Epithelial cell of proximal tubule (primary cell): Measurements from ENCODE around the gene GNG10. TPM values are rescaled to one million over a fixed set of nuclear protein-coding genes. Genes with fewer than 3 reads are reported as not detected.
A peak's percentile ranks its signal among the peaks of the same experiment; 100 is the strongest.

Experiments
- DNase-seq: peaks from one replicate; pipeline ENCODE4 v3.0.0-alpha.2; 2011; ENCODE audit warnings: low read depth
- H3K4me3 ChIP-seq: 2 replicates; pipeline ENCODE4 v1.5.1; 2011; ENCODE audit warnings: low read depth, mild to moderate bottlenecking, low read length
- CTCF ChIP-seq: conservative IDR thresholded peaks from 2 replicates; pipeline ENCODE4 v1.5.1; 2012; ENCODE audit warnings: low read depth, mild to moderate bottlenecking, low read length
- total RNA-seq: library from RNA; depleted of rRNA; stranded (reverse); fragments of >200 nt; gene quantifications from 2 replicates; pipeline ENCODE4 v1.2.3, GENCODE V29; 2015

GNG10 gene
- total RNA-seq, 1 donor from 2014 or later = 74.3 TPM

- DNase-seq = no peak
- H3K4me3 ChIP-seq = no peak overlapping the region
- no peak for TF ChIP-seq CTCF
These were observed 33.0 kb upstream of the GNG10 start for GRCh38 chr9:111628411-111628810.

DNA sequence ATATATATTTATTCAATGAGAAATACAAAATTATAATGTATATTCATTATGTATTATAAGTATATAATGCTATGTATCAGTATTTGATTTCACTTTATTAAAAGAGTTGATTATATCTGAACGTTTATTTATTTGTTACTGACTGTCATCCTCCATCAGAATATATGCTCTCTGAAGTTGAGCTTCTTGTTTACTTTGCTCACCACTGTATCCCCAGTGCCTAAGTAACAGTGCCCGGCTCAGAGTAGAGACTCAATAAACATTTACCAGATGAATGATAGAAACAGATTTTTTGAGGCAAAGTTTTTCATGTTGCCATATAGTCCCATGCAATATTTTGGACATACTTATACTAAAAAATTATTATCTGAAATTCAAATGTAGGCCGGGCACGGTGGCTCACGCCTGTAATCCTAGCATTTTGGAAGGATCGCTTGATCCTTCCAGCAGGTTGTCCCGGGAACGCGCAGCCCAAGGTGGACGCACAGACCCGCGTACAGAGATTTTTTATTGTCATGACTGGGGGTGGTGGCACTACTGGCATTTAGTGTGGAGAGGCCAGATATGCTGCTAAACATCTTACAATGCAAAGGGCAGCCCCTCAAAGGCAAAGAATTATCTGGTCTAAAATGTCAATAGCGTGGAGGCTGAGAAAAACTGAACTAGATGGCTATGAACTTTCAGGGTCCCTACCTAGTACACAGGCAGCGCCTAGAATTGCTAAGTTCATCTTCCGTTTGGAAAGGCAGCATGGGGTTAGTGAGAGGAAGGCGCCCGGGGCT, 31.0 kb upstream of the GNG10 start:
- peak; percentile 39 for DNase-seq
- H3K4me3 ChIP-seq = peak overlapping the region; percentile 96
- no peak for TF ChIP-seq CTCF

GRCh38 chr9:111630964-111631213, 30.5 kb upstream of the GNG10 start:
- H3K4me3 ChIP-seq = peak overlapping the region; percentile 96
- no peak for DNase-seq
- TF ChIP-seq CTCF = no peak

DNA sequence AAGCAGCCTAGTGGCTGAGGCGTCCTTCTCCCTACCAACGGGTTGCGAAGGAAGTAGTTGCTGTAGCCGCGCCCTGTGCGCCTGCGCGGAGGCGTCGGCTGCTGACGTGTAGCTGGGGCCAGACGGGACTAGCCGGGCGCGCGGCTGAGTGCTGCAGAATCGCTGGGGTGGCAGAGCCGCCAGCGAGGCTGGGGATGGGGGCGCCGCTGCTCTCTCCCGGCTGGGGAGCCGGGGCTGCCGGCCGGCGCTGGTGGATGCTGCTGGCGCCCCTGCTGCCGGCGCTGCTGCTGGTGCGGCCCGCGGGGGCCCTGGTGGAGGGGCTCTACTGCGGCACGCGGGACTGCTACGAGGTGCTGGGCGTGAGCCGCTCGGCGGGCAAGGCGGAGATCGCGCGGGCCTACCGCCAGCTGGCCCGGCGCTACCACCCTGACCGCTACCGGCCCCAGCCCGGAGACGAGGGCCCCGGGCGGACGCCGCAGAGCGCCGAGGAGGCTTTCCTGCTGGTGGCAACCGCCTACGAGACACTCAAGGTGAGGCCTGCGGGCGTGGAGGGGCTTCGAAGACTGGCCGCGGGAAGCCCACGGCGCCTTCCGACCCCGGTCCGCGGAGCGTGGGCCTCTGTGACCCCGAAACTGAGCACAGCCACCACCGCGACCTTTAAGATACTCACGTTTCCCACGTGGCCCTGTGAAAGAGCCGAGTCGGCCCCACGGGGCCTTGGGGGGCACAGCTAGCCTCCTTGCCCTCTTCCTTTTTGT, 30.0 kb upstream of the GNG10 start, which contains the start of gene DNAJC25:
Gene DNAJC25 (plus strand): TSS at position 121 of the 758 bp plus-strand sequence. CDS start 74 bp downstream, at position 195.
- peak; percentile 91 for DNase-seq
- TF ChIP-seq CTCF = no peak
- H3K4me3 ChIP-seq = peak within 1 kb of the TSS; percentile 96

GRCh38 chr9:111632060-111632459, 29.3 kb upstream of the GNG10 start:
- TF ChIP-seq CTCF = no peak
- DNase-seq = no peak
- peak overlapping the region; percentile 96 for H3K4me3 ChIP-seq

DNA sequence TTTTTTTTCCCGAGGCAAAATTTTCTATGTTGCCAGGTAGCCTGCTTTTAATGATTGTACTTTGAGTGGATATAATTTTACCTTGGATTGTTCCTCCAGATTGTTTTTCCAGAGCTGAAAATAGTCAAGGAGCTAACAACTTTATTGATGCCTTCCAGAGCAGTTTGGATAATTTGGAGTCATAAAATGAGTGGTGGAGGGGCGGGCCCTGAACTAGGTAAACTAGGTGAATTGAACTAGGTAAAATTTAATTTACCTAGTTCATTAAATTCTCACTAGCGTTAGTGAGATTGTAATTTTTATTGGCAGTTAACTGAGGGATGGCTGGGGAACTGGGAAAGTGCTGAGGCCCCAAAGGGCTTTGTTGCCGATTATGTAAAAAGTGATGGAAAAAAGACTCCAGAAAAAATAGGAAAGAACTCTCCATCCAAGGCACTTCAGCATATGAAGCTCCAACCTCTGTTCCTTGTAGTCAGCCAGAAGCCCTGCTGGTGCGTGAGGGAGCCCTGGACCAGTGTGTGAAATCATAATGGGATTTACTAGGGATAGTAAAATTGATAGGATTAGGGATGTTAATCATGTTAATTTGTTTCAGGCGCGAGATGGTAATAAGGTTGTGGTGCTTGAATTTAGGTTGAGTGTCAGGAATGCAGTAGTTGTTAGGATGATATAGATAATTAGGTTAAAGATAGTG, 28.6 kb upstream of the GNG10 start:
- no peak for TF ChIP-seq CTCF
- DNase-seq = no peak
- H3K4me3 ChIP-seq = peak overlapping the region; percentile 96
